ENCODE data around the gene PALM2AKAP2. TPM values are rescaled to one million over a fixed set of nuclear protein-coding genes. Genes with fewer than 3 reads are reported as not detected.

PALM2AKAP2 gene
- polyA plus RNA-seq, 4 donors, result 0.81 to 2.0 TPM; not detected in 2

DNA sequence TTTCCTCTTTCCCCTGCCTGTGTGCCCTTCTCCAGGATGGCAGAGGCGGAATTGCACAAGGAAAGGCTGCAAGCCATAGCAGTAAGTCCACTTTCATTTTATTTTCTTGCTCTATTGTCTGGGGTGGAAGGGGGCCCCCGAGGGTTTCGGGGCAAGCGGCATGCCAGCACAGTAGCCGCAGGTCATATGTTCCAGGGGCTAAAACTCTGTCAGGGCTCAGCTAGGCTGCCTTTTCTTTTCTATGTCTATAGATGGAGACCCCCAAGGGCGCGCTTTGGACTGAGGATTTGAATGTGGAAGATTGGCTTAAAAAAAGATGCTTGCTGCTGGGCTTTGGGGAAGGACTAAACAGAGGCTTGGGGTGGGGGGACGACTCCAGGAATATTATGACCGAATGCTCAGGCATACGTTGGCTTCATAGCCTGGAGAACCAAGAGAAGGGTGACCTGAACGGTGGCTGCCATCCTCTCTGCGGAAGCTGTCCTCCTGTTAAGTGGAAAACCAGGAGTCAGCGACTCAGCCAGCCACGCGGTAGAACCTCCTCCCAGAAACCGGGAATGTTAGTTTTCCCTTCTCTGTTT, 545 bp downstream of the PALM2AKAP2 start:
- FAIRE-seq (no peak), DNase-seq (peak in 1 of 2 donors; percentile 14)
- Histone ChIP-seq H3K27me3 (ENCODE audit: control insufficient read depth in 3 of 3, insufficient read depth in 3 of 3, low read length in 3 of 3) (peaks cover 0 to 22% (median 0%) of the 10 kb centered on the region in 3 donors), H3K27ac (ENCODE audit: low read depth in 1 of 3, low read length in 2 of 3) (peak overlapping the region in 2 of 3 donors; percentile 63 to 65), H3K4me1 (ENCODE audit: control insufficient read depth in 3 of 3, insufficient read depth in 2 of 3, low read depth in 1 of 3, low read length in 2 of 3) (peaks cover 0 to 5% (median 0%) of the 10 kb centered on the region in 3 donors), H3K36me3 (ENCODE audit: control insufficient read depth in 3 of 3, insufficient read depth in 2 of 3, low read depth in 1 of 3, low read length in 3 of 3) (no peaks in the 10 kb centered on the region), H3K9me3 (ENCODE audit: control insufficient read depth in 2 of 2, insufficient read depth in 1 of 2, low read depth in 1 of 2, low read length in 1 of 2) (no peaks in the 10 kb centered on the region), H3K4me3 (ENCODE audit: low read depth in 1 of 3, low read length in 3 of 3) (peak overlapping the region; percentile 29 to 63 (median 37))
- 6 to 7% (median 7%) methylated on average over 16 of the region's 16 CpGs for WGBS, 3 donors

DNA sequence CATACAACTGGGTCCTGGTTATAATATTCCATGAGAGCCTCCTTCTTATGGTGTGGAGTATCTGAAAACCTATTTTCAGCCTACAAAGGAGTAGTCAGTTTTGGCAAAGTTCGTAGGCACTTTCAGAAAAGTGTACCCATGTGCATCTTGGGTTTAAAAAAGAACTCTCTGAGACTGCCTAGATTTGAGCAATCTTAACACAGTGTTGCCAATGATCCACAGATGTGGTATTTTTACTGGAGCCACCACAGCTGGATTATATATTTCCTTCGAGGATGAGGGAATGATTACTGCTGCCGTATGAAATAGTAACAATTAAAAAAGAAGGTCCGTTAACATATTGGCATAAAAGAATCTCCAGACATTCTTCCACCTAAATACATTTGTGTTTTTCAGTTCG, 1.1 kb downstream of the PALM2AKAP2 start:
- no peak for FAIRE-seq
- no peak for DNase-seq

DNA sequence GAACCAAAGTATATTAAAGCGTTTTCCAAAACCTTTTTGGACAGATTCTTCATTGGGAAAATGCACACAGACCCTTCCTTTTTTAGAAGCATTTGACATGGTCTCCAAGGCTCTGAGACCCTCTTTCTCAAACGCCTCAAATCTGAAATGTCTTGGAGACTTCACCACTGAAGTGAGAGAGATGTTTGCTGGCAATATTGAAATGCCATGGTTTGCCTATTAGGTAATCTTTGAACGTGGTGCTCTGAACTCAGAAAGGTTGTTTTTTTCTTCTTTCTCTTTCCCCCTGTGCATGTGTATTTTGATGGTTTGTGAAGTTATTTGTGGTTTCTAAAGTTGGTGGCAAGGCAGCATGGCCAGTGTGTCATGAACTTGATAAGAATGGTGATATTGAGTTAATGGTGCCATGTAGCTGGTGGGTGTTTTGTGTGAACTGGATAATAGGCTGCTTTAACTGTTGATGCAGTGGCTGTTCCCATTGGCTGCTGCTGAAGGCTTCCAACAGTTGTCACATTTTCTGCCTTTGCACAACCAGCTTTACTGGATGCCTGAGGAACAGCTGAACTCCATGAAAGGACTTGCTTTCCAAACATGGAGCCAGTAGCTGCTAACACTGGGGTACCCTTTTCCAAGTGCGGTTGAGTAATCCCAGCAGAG, 1.7 kb downstream of the PALM2AKAP2 start:
- H3K27me3 ChIP-seq (ENCODE audit: control insufficient read depth in 3 of 3, insufficient read depth in 3 of 3, low read length in 3 of 3), result peaks cover 0 to 22% (median 0%) of the 10 kb centered on the region in 3 donors
- peak overlapping the region in 1 of 3 donors; percentile 63 for H3K4me3 ChIP-seq (ENCODE audit: low read depth in 1 of 3, low read length in 3 of 3)
- peaks cover 0 to 5% (median 0%) of the 10 kb centered on the region in 3 donors for H3K4me1 ChIP-seq (ENCODE audit: control insufficient read depth in 3 of 3, insufficient read depth in 2 of 3, low read depth in 1 of 3, low read length in 2 of 3)
- no peaks in the 10 kb centered on the region for H3K36me3 ChIP-seq (ENCODE audit: control insufficient read depth in 3 of 3, insufficient read depth in 2 of 3, low read depth in 1 of 3, low read length in 3 of 3)
- no peak for DNase-seq
- peak overlapping the region in 1 of 3 donors; percentile 65 for H3K27ac ChIP-seq (ENCODE audit: low read depth in 1 of 3, low read length in 2 of 3)
- H3K9me3 ChIP-seq (ENCODE audit: control insufficient read depth in 2 of 2, insufficient read depth in 1 of 2, low read depth in 1 of 2, low read length in 1 of 2), result no peaks in the 10 kb centered on the region
- no peak for FAIRE-seq
- WGBS, 3 donors, result 57 to 70% (median 65%) methylated on average over 4 of the region's 4 CpGs

More for the DNA sequence above, 1.1 kb downstream of the PALM2AKAP2 start:
- peak overlapping the region in 1 of 3 donors; percentile 63 for H3K4me3 ChIP-seq (ENCODE audit: low read depth in 1 of 3, low read length in 3 of 3)
- H3K36me3 ChIP-seq (ENCODE audit: control insufficient read depth in 3 of 3, insufficient read depth in 2 of 3, low read depth in 1 of 3, low read length in 3 of 3), result no peaks in the 10 kb centered on the region
- H3K4me1 ChIP-seq (ENCODE audit: control insufficient read depth in 3 of 3, insufficient read depth in 2 of 3, low read depth in 1 of 3, low read length in 2 of 3), result peaks cover 0 to 5% (median 0%) of the 10 kb centered on the region in 3 donors
- H3K9me3 ChIP-seq (ENCODE audit: control insufficient read depth in 2 of 2, insufficient read depth in 1 of 2, low read depth in 1 of 2, low read length in 1 of 2), result no peaks in the 10 kb centered on the region
- WGBS, 3 donors, result 58 to 80% (median 63%) methylated on average over 5 of the region's 5 CpGs
- peaks cover 0 to 22% (median 0%) of the 10 kb centered on the region in 3 donors for H3K27me3 ChIP-seq (ENCODE audit: control insufficient read depth in 3 of 3, insufficient read depth in 3 of 3, low read length in 3 of 3)
- peak overlapping the region in 2 of 3 donors; percentile 63 to 65 for H3K27ac ChIP-seq (ENCODE audit: low read depth in 1 of 3, low read length in 2 of 3)

DNA sequence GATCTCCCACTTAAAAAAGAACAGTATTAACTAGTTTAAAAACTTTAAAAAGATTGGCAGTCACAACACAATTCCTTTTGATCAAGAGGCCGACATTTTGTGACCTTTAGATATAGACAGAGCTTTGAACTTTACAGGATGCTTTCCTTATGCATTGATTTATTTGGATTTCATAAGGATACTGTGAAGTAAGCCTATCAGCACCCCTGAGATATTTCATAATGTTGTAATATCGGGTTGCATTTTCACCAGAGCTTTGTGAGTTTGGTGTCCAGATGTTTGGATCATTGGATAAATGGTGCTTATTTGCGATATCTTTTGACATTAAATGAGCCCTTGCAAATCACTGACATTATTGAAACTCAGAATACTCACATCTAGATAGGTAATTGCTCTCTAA, 7.7 kb downstream of the PALM2AKAP2 start:
- H3K4me1 ChIP-seq (ENCODE audit: control insufficient read depth in 3 of 3, insufficient read depth in 2 of 3, low read depth in 1 of 3, low read length in 2 of 3), result peaks cover 0 to 4% (median 0%) of the 10 kb centered on the region in 3 donors
- H3K36me3 ChIP-seq (ENCODE audit: control insufficient read depth in 3 of 3, insufficient read depth in 2 of 3, low read depth in 1 of 3, low read length in 3 of 3), result no peaks in the 10 kb centered on the region
- WGBS, 3 donors, result 81 to 92% (median 81%) methylated on average over 3 of the region's 3 CpGs
- H3K4me3 ChIP-seq (ENCODE audit: low read depth in 1 of 3, low read length in 3 of 3), result no peak overlapping the region
- H3K9me3 ChIP-seq (ENCODE audit: control insufficient read depth in 2 of 2, insufficient read depth in 1 of 2, low read depth in 1 of 2, low read length in 1 of 2), result no peaks in the 10 kb centered on the region
- FAIRE-seq (no peak), DNase-seq (no peak)
- no peak overlapping the region for H3K27ac ChIP-seq (ENCODE audit: low read depth in 1 of 3, low read length in 2 of 3)
- no peaks in the 10 kb centered on the region for H3K27me3 ChIP-seq (ENCODE audit: control insufficient read depth in 3 of 3, insufficient read depth in 3 of 3, low read length in 3 of 3)

DNA sequence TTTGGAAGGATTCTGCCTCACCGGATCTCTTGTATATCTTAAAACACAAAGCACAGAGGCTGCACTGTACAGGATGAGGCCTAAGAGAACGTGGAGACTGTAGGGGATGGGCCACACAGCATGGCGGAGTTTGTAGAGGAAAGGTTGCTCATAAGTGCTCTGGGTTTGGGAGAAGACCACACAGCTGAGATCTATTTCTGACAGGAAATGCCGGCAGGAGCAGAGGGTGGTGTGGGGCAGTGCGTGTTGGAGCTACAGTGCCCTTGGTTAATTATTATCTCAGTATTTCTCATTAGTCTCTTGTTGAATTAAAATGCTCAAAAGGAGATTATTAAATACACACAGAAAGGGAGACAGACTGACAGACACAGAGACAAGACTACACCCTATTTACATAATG, 9.6 kb downstream of the PALM2AKAP2 start:
- no peaks in the 10 kb centered on the region for H3K27me3 ChIP-seq (ENCODE audit: control insufficient read depth in 3 of 3, insufficient read depth in 3 of 3, low read length in 3 of 3)
- FAIRE-seq (no peak), DNase-seq (no peak)
- H3K9me3 ChIP-seq (ENCODE audit: control insufficient read depth in 2 of 2, insufficient read depth in 1 of 2, low read depth in 1 of 2, low read length in 1 of 2), result no peaks in the 10 kb centered on the region
- no peaks in the 10 kb centered on the region for H3K36me3 ChIP-seq (ENCODE audit: control insufficient read depth in 3 of 3, insufficient read depth in 2 of 3, low read depth in 1 of 3, low read length in 3 of 3)
- peaks cover 0 to 4% (median 0%) of the 10 kb centered on the region in 3 donors for H3K4me1 ChIP-seq (ENCODE audit: control insufficient read depth in 3 of 3, insufficient read depth in 2 of 3, low read depth in 1 of 3, low read length in 2 of 3)
- H3K4me3 ChIP-seq (ENCODE audit: low read depth in 1 of 3, low read length in 3 of 3), result no peak overlapping the region
- WGBS, 3 donors, result 28 to 50% (median 29%) methylated on average over 5 of the region's 5 CpGs
- H3K27ac ChIP-seq (ENCODE audit: low read depth in 1 of 3, low read length in 2 of 3), result no peak overlapping the region

DNA sequence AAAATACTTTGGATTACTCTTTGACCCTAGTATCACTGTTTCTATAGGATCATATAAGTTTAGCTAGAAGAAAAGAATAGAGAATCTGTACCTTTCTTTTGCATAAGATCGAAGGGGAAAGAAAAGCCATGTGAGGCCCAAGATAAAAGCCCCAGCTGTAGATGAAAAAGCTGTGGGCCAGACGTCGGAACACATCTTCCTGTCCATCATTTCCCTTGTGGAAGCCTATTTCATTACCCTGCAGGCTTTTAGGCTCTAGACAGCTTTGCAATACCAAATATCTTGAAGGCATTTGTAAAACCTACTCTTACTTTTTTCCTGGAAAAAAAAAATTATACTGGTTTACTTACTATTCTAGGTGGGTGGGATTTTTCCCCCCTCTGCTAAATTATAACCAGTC, 10.0 kb downstream of the PALM2AKAP2 start:
- peaks cover 0 to 4% (median 0%) of the 10 kb centered on the region in 3 donors for H3K4me1 ChIP-seq (ENCODE audit: control insufficient read depth in 3 of 3, insufficient read depth in 2 of 3, low read depth in 1 of 3, low read length in 2 of 3)

DNA sequence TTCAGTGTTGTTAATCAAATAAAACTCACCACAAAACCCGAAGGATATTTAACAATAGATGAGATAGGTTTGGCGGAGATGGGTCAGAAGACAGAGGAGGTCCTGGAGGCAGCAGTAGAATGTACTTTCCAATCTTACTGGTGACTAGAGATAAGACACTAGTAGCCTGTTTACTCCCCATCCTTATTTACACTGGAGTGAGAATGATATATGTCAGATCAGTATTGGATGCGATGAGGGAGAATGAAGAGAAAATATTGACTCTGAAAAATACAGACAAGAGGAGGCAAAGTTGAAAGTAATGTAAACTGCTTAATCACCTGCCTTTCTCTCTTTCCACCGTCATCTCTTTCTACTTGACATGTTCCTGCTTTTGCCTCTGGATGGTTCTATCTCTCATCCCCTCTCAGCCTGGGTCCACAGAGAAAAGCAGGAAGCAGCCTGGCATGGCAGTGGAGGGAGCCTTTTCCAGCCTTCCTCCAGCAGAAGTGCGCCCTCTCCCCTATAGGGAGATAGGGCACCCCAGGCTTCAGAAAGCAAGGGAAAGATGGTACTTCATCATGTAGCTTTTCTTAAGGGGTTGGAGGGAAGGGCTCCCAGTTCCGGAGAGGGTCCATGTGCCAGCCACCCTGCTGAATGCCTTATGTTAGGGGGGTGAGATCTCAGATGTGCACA, 11.1 kb downstream of the PALM2AKAP2 start:
- Histone ChIP-seq H3K9me3 (ENCODE audit: control insufficient read depth in 2 of 2, insufficient read depth in 1 of 2, low read depth in 1 of 2, low read length in 1 of 2) (no peaks in the 10 kb centered on the region), H3K27ac (ENCODE audit: low read depth in 1 of 3, low read length in 2 of 3) (no peak overlapping the region), H3K4me3 (ENCODE audit: low read depth in 1 of 3, low read length in 3 of 3) (no peak overlapping the region), H3K4me1 (ENCODE audit: control insufficient read depth in 3 of 3, insufficient read depth in 2 of 3, low read depth in 1 of 3, low read length in 2 of 3) (peaks cover 0 to 4% (median 0%) of the 10 kb centered on the region in 3 donors), H3K36me3 (ENCODE audit: control insufficient read depth in 3 of 3, insufficient read depth in 2 of 3, low read depth in 1 of 3, low read length in 3 of 3) (no peaks in the 10 kb centered on the region), H3K27me3 (ENCODE audit: control insufficient read depth in 3 of 3, insufficient read depth in 3 of 3, low read length in 3 of 3) (no peaks in the 10 kb centered on the region)
- FAIRE-seq (no peak), DNase-seq (no peak)
- 88 to 90% (median 89%) methylated on average over 6 of the region's 6 CpGs for WGBS, 3 donors

More for the DNA sequence above, 10.0 kb downstream of the PALM2AKAP2 start:
- Histone ChIP-seq H3K36me3 (ENCODE audit: control insufficient read depth in 3 of 3, insufficient read depth in 2 of 3, low read depth in 1 of 3, low read length in 3 of 3) (no peaks in the 10 kb centered on the region), H3K27ac (ENCODE audit: low read depth in 1 of 3, low read length in 2 of 3) (no peak overlapping the region), H3K27me3 (ENCODE audit: control insufficient read depth in 3 of 3, insufficient read depth in 3 of 3, low read length in 3 of 3) (no peaks in the 10 kb centered on the region), H3K9me3 (ENCODE audit: control insufficient read depth in 2 of 2, insufficient read depth in 1 of 2, low read depth in 1 of 2, low read length in 1 of 2) (no peaks in the 10 kb centered on the region), H3K4me3 (ENCODE audit: low read depth in 1 of 3, low read length in 3 of 3) (no peak overlapping the region)
- DNase-seq (no peak), FAIRE-seq (no peak)
- 32 to 53% (median 42%) methylated on average over 3 of the region's 3 CpGs for WGBS, 3 donors

DNA sequence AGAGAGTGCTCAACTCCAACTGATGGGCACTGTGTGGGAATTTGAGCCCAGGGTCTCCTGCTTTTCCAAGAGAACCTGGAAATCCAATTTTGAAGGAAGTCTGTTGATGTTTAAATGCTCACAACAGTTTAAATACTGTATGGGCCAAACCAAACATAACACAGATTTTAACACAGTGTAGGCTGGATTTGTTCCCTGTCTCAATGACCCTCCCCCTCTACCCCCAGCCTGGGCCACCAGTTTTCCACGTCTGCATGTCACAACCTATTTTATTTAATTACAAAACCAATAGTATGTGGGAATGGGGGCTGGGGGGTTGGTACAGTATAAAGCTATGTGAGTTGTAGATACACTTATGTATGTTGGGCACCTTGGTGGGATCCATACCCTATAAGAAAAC, 11.7 kb downstream of the PALM2AKAP2 start:
- H3K4me3 ChIP-seq (ENCODE audit: low read depth in 1 of 3, low read length in 3 of 3), result no peak overlapping the region
- no peaks in the 10 kb centered on the region for H3K36me3 ChIP-seq (ENCODE audit: control insufficient read depth in 3 of 3, insufficient read depth in 2 of 3, low read depth in 1 of 3, low read length in 3 of 3)
- FAIRE-seq (no peak), DNase-seq (no peak)
- no peak overlapping the region for H3K27ac ChIP-seq (ENCODE audit: low read depth in 1 of 3, low read length in 2 of 3)
- H3K9me3 ChIP-seq (ENCODE audit: control insufficient read depth in 2 of 2, insufficient read depth in 1 of 2, low read depth in 1 of 2, low read length in 1 of 2), result no peaks in the 10 kb centered on the region
- H3K27me3 ChIP-seq (ENCODE audit: control insufficient read depth in 3 of 3, insufficient read depth in 3 of 3, low read length in 3 of 3), result no peaks in the 10 kb centered on the region
- H3K4me1 ChIP-seq (ENCODE audit: control insufficient read depth in 3 of 3, insufficient read depth in 2 of 3, low read depth in 1 of 3, low read length in 2 of 3), result peaks cover 0 to 4% (median 0%) of the 10 kb centered on the region in 3 donors
- 64 to 77% (median 71%) methylated on average over 1 of the region's 1 CpG for WGBS, 3 donors
